ENCODE results near the gene FANCC. TPM values are rescaled to one million over a fixed set of nuclear protein-coding genes. Genes with fewer than 3 reads are reported as not detected.

FANCC gene
- total and polyA plus RNA-seq, 2 of the 4 experiments (the other 2 are of a cell fraction): 4.7 to 6.3 TPM

- WGBS, 2 experiments (ENCODE audit: extremely low coverage in 2 of 2, insufficient read length in 1 of 2): no CpG with 5 or more reads among the region's 5 CpGs
- no peak overlapping the region for H3K9ac ChIP-seq (ENCODE audit: low read depth, low read length)
- ATAC-seq (ENCODE audit: low read depth): no peak
- dilution Hi-C loops (cut with HindIII; ENCODE audit: low sequenced_read_pairs, unreplicated experiment) (no loop called here), in situ Hi-C loops (cut with MboI; ENCODE audit: low sequenced_read_pairs) (no loop called here), intact Hi-C loops (cut with micrococcal nuclease) (loop anchor here (2.0 to 5.0 kb wide), 2 partner anchors 124 to 1087 kb away; no protein-coding TSS in a partner anchor)
- H2BK15ac ChIP-seq (ENCODE audit: low read depth, low read length): no peak overlapping the region
- no peaks in the 10 kb centered on the region for H3K27me3 ChIP-seq (ENCODE audit: control insufficient read depth, insufficient read depth, low read length)
- H3K18ac ChIP-seq (ENCODE audit: low read depth, low read length): no peak overlapping the region
- ChIA-PET POLR2A (ENCODE audit: unreplicated experiment) (interaction anchor here (0.6 kb wide), 1 partner anchor 168 kb away, joined by 3 read pairs; no protein-coding TSS in a partner anchor), CTCF (interaction anchor here (0.8 to 6.4 kb wide), 8 partner anchors 10 to 462 kb away, joined by 3 to 47 read pairs (median 6); no protein-coding TSS in a partner anchor)
- no TSS peak for BruUV-seq (replicated peaks)
- no peak overlapping the region for H2AFZ ChIP-seq (replicated peaks; ENCODE audit: low read length, poor library complexity)
- no peak overlapping the region for H3K27ac ChIP-seq (ENCODE audit: insufficient read depth, low read length)
- H4K91ac ChIP-seq (ENCODE audit: insufficient read depth, low read depth, low read length): no peak overlapping the region
- H3K14ac ChIP-seq (replicated peaks; ENCODE audit: low read depth, low read length): no peak overlapping the region
- H4K20me1 ChIP-seq (ENCODE audit: insufficient read depth, low read length): no peaks in the 10 kb centered on the region
- H3K56ac ChIP-seq (ENCODE audit: extremely low read depth, insufficient read depth, low read length): no peak overlapping the region
- no peak for DNase-seq
- H4K5ac ChIP-seq (ENCODE audit: low read depth, low read length): no peak overlapping the region
- H3K4ac ChIP-seq (ENCODE audit: low read depth, low read length): no peak overlapping the region
- H3K79me1 ChIP-seq (ENCODE audit: low read depth in 1 of 2, low read length in 2 of 2): no peaks in the 10 kb centered on the region
- H2AK5ac ChIP-seq (ENCODE audit: low read depth, low read length): no peak overlapping the region
- H2BK120ac ChIP-seq (ENCODE audit: low read depth, low read length): no peak overlapping the region
- H4K8ac ChIP-seq (ENCODE audit: low read depth in 2 of 2, low read length in 2 of 2): no peak overlapping the region
- H3K9me3 ChIP-seq (ENCODE audit: control insufficient read depth, insufficient read depth, low read length): no peaks in the 10 kb centered on the region
- no peak overlapping the region for H3K23ac ChIP-seq (ENCODE audit: low read depth, low read length)
- H2AK9ac ChIP-seq (replicated peaks; ENCODE audit: low read depth, low read length, poor library complexity): no peak overlapping the region
- H3K36me3 ChIP-seq (ENCODE audit: control insufficient read depth, insufficient read depth, low read length): no peaks in the 10 kb centered on the region
- no peak overlapping the region for H3K4me3 ChIP-seq (ENCODE audit: insufficient read depth, low read depth, low read length)
- H3K9me1 ChIP-seq (ENCODE audit: insufficient read depth, low read length): no peaks in the 10 kb centered on the region; the same call in 1 of the 2 replicates
- TF ChIP-seq RAD21 (IDR thresholded peaks at IDR 0.05; ENCODE audit: low read length) (no peak), MAFK (IDR thresholded peaks at IDR 0.05; ENCODE audit: low read depth, low read length) (no peak), POLR2A (IDR thresholded peaks at IDR 0.05; ENCODE audit: low read depth, low read length) (no peak), FOS (IDR thresholded peaks at IDR 0.05; ENCODE audit: low read depth, low read length) (no peak), CTCF (conservative IDR thresholded peaks at IDR 0.05; ENCODE audit: low read depth, low read length) (no peak), RFX5 (IDR thresholded peaks at IDR 0.05; ENCODE audit: low read depth, low read length) (no peak), CHD1 (IDR thresholded peaks at IDR 0.05; ENCODE audit: low read depth, low read length) (no peak), USF2 (IDR thresholded peaks at IDR 0.05; ENCODE audit: low read depth, low read length) (no peak), MXI1 (IDR thresholded peaks at IDR 0.05; ENCODE audit: borderline replicate concordance, low read depth, low read length) (no peak), BHLHE40 (IDR thresholded peaks at IDR 0.05; ENCODE audit: low read depth, low read length) (no peak), NFE2L2 (IDR thresholded peaks at IDR 0.05; ENCODE audit: low read depth, low read length) (no peak), MAZ (IDR thresholded peaks at IDR 0.05; ENCODE audit: borderline replicate concordance, low read depth, low read length) (no peak), RCOR1 (IDR thresholded peaks at IDR 0.05; ENCODE audit: insufficient replicate concordance, low read length) (no peak), SMC3 (IDR thresholded peaks at IDR 0.05; ENCODE audit: low read depth, low read length) (no peak), ELK1 (IDR thresholded peaks at IDR 0.05; ENCODE audit: borderline replicate concordance, low read depth, low read length) (no peak), CEBPB (IDR thresholded peaks at IDR 0.05; ENCODE audit: low read depth, low read length) (no peak)
- H3K4me2 ChIP-seq (ENCODE audit: low read depth, low read length): no peak overlapping the region
- H3K4me1 ChIP-seq (ENCODE audit: control insufficient read depth, insufficient read depth, low read length): peaks cover 2% of the 10 kb centered on the region; the same call in 1 of the 2 replicates
- no peak overlapping the region for H2BK5ac ChIP-seq (ENCODE audit: low read depth, low read length, poor library complexity, severe bottlenecking)
- no peak overlapping the region for H2BK20ac ChIP-seq (ENCODE audit: low read depth, low read length)
Measured at GRCh38 chr9:95130484-95130883, 187.0 kb downstream of the FANCC start.

Data from IMR-90 (cell line).